GM12875 (cell line): ENCODE data around the gene SLC2A11.

Experiments used
- H3K4me3 ChIP-seq: one replicate; pipeline ENCODE4 v1.5.1; 2011; ENCODE audit warnings: low read depth, low read length, control low read depth
- TF ChIP-seq, protein P1 (sequence below): IDR thresholded peaks from 2 replicates; pipeline ENCODE4 v1.5.1; 2011; ENCODE audit warnings: low read depth, mild to moderate bottlenecking, control low read depth, inconsistent platforms, low read length, moderate library complexity, borderline replicate concordance; ENCODE audit not compliant: insufficient read depth

Gene SLC2A11

DNA sequence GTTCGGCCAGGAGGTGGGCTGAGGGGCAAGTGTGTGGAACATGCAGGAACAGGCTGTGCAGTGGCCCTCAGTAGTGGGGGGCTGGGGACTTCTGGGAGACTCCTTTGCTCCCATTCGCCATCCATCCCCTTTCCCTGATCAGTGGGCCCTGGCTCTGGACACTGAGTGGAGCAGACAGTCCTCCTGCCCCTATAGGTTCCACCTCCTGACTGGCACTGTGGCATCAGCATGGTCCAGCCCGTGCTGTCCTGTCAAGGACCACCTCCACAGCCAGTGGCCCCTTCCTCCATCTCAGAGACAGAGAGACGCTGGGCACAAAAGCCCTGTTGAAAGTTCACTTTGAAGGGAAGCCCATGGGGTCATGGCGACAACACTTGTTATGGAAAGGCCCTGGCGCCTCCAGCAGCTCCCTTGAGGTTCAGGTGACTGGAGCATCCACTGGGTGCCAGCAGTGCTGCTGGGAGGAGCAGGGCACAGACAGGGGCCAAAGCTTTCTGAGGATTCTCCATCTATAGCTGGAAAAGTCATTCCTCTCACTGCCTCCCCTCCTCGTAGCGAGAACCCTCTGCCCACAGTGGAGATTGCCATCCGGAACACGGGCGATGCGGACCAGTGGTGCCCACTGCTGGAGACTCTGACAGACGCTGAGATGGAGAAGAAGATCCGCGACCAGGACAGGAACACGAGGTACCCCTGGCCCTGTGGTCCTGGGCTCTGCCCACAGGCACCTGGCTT is 24.5 kb upstream of the SLC2A11 start:
- H3K4me3 ChIP-seq = no peak overlapping the region
- TF ChIP-seq, protein P1, sequence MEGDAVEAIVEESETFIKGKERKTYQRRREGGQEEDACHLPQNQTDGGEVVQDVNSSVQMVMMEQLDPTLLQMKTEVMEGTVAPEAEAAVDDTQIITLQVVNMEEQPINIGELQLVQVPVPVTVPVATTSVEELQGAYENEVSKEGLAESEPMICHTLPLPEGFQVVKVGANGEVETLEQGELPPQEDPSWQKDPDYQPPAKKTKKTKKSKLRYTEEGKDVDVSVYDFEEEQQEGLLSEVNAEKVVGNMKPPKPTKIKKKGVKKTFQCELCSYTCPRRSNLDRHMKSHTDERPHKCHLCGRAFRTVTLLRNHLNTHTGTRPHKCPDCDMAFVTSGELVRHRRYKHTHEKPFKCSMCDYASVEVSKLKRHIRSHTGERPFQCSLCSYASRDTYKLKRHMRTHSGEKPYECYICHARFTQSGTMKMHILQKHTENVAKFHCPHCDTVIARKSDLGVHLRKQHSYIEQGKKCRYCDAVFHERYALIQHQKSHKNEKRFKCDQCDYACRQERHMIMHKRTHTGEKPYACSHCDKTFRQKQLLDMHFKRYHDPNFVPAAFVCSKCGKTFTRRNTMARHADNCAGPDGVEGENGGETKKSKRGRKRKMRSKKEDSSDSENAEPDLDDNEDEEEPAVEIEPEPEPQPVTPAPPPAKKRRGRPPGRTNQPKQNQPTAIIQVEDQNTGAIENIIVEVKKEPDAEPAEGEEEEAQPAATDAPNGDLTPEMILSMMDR = no peak

DNA sequence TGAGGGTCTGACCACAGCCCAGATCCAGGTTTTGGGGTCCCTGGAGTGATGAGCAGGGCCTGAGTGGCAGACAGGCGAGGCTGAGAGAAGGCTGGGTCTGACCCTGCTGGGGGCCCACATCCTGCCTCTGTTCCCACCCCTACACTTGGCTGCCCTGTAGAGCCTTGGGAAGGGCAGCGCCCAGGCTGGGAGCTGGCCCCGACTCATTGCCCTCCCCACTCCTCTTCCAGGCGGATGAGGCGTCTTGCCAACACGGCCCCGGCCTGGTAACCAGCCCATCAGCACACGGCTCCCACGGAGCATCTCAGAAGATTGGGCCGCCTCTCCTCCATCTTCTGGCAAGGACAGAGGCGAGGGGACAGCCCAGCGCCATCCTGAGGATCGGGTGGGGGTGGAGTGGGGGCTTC is 23.8 kb upstream of the SLC2A11 start:
- no peak overlapping the region for H3K4me3 ChIP-seq
- TF ChIP-seq, protein P1 = no peak

DNA sequence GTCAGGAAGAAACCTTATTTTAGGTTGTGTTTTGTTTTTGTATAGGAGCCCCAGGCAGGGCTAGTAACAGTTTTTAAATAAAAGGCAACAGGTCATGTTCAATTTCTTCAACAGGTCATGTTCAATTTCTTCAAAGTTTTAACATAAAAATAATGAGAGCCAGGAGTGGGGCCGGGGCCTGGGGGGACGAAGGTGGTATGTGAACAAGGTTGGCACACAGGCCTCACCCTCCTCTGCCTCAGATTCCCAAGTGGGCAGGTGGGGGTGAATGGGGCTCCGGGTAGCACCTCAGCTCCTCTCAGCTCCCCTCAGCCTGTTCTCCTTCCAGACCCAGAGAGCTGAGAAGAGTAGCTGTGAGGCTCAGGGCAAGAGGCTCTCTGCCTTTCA is 23.3 kb upstream of the SLC2A11 start:
- TF ChIP-seq, protein P1 = no peak
- H3K4me3 ChIP-seq = no peak overlapping the region

DNA sequence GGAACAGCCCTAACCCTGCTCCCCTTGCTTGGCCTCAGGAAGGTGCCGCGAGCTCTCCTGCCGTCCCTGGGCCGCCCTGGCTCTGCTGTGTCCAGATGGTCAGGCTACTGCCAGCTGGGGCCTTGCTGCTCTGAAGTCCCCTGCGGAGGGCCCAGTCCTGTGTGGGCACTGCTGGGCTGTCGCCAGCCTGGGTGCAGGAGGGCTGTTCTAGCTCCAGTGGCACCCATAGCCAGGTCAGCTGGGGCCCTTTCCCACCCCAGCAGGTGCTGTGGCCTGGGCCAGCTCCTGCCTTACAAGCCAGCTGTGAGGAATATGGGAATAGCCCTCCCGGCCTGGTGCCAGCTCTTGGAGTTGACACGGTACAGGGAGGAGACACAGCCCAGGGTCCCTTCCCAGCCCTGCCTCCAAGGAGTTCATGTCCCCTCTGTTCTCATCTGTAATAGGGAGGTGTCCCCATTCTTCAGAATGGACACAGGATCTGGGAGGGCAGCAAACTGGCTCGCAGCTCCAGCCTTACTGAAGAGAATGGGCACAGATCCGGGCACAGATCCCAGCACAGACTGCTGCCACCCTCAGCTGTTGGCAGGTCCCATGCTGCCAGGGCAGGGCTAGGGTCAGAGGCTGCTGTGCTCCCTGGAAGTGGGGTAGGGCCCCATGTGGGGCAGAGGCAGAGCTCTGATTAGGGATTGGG is 22.7 kb upstream of the SLC2A11 start:
- no peak overlapping the region for H3K4me3 ChIP-seq
- TF ChIP-seq, protein P1 = no peak

DNA sequence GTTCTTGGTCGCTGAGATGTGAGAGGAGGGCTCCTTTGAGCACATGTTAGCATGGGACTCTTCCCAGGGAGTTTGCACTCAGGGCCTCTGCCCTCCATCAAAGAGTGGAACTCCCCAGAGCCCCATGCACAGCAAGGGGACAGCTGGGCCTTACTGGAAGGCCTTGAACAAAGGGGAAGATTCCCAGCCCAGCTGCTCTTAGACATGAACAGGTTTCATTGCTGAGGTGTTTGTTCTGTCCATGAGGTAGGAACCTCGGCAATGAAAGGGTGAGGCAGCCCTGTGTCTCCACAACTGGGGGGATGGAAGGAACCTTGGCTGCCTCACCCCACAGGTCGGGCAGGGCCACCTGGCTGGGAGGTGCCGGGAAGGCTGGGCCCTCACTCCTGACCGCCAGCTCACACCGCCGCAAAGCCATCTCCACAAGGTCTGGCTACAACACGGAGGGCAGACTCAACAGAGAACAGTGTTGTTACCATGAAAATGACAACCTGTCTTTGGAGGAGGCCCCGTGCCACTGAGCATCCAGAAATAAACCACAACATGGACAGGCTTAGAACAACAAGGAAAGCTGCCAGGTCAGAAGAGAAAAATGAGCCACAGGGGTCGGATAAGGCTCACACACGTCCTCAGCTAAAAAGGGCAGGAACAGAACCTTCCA is 22.1 kb upstream of the SLC2A11 start:
- no peak overlapping the region for H3K4me3 ChIP-seq
- TF ChIP-seq, protein P1 = no peak

DNA sequence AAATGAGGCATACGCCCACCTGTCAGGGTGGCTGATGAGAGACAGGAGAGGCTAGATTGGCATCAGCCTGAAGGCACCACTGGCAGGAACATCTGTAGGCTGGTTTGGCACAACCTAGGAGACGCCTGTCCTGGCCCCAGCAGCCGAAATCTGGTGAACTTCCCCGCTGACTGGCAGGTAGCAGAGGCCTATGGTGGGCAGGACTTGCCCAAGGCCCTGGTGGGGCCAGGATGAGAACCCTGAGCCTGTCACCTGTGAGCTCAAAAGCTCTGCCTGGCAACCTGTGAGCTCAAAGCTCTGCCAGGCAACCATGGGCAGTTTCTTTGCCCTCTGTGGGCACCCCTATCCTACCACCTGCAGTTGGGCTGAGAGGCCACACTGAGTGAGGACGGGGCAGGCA is 21.4 kb upstream of the SLC2A11 start:
- TF ChIP-seq, protein P1 = no peak
- no peak overlapping the region for H3K4me3 ChIP-seq
